DOHH2 (cell line): Measurements from ENCODE around the gene PCF11.

Source experiments
- CTCF ChIP-seq: fragments of 200-600 bp; sonication (generic); IDR thresholded peaks from one replicate; pipeline ENCODE4 v1.5.1; 2014; ENCODE audit warnings: antibody characterized with exemption, mild to moderate bottlenecking, low read depth, low read length; ENCODE audit not compliant: poor library complexity, severe bottlenecking
- EZH2phosphoT487 ChIP-seq: fragments of 200-600 bp; sonication (generic); IDR thresholded peaks from 2 replicates; pipeline ENCODE4 v1.6.1; 2017; ENCODE audit warnings: borderline replicate concordance, mild to moderate bottlenecking, antibody characterized with exemption, low read length, moderate library complexity, mixed read lengths

DNA sequence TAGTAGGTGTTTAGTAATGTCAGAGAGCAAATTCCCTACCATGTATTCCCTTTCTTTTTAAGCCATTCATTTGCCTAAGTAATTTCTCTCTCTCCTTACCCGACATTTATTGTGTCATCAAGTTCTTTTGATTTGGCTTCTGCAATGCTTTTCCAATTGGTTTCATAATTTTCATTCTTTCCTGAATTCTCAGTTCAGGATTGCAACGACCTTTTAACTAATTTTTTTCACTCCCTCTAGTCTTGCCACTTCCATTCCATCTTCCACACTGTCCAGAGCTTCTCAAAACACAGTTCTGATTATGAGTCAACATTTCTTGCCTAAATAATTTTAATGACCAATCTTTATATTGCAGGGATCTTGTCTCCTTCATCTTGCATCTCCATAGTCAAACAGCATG, 44.0 kb upstream of the PCF11 start:
- no peak for TF ChIP-seq CTCF
- TF ChIP-seq EZH2phosphoT487: no peak
